GM10266 (cell line): Measurements from ENCODE around the gene ALKBH5.

Source experiments
- DNase-seq: peaks from one replicate; pipeline ENCODE4 v3.0.0; 2012; ENCODE audit errors: extremely low spot score
- CTCF ChIP-seq: IDR thresholded peaks from 2 replicates; pipeline ENCODE4 v1.5.1; 2012; ENCODE audit warnings: mild to moderate bottlenecking, low read depth; ENCODE audit not compliant: control insufficient read depth, insufficient read depth; ENCODE audit errors: missing control alignments

The ALKBH5 gene

GRCh38 chr17:18254888-18255649, 71.4 kb downstream of the ALKBH5 start:
- TF ChIP-seq CTCF: no peak
- DNase-seq: no peak

- DNase-seq: no peak
- no peak for TF ChIP-seq CTCF
Observed at GRCh38 chr17:18256351-18256750, 72.7 kb downstream of the ALKBH5 start.

- DNase-seq: no peak
- TF ChIP-seq CTCF: no peak
Observed at GRCh38 chr17:18256776-18257175, 73.1 kb downstream of the ALKBH5 start.

GRCh38 chr17:18257268-18257981, 73.8 kb downstream of the ALKBH5 start:
- TF ChIP-seq CTCF: no peak
- DNase-seq: peak; percentile 71

- TF ChIP-seq CTCF: peak; percentile 7
- DNase-seq: peak; percentile 82
Observed at GRCh38 chr17:18257982-18258355, 74.3 kb downstream of the ALKBH5 start.

- peak; percentile 79 for DNase-seq
- TF ChIP-seq CTCF: no peak
Observed at GRCh38 chr17:18258356-18259038, 74.9 kb downstream of the ALKBH5 start, which contains the start of gene FLII. Gene FLII, minus strand, starts transcription at chr17:18258738. Its CDS starts 48 bp downstream, at chr17:18258690.
